GM18868 (cell line): ENCODE measurements around the gene SRRD.
"Not testable (repeated sequence)": the region's sequence is repeated elsewhere in the genome, so short reads cannot be mapped to it uniquely, and the experiment has no call there.

Source experiments
- ATAC-seq: cut with Tn5 transposase; IDR thresholded peaks from one replicate; pipeline ENCODE4 v1.9.1; 2021; ENCODE audit warnings: mild to moderate bottlenecking, moderate library complexity; ENCODE audit not compliant: unreplicated experiment

Gene SRRD

GRCh38 chr22:26483439-26484359, at the start of gene SRRD, which contains the start of gene HPS4:
Gene SRRD, plus strand, starts transcription at chr22:26483877. Its CDS starts 14 bp downstream, at chr22:26483891.
Gene HPS4, minus strand, starts transcription at chr22:26483783. Its CDS starts 2,021 bp downstream, at chr22:26481762.
- ATAC-seq, result peak; percentile 70

- no peak for ATAC-seq
Observed at GRCh38 chr22:26435327-26436093, 48.2 kb upstream of the SRRD start.

- ATAC-seq, result no peak
Observed at GRCh38 chr22:26436903-26437515, 46.7 kb upstream of the SRRD start.

- no peak for ATAC-seq
Observed at GRCh38 chr22:26437694-26438392, 45.8 kb upstream of the SRRD start.

- not testable (repeated sequence) for ATAC-seq
Observed at GRCh38 chr22:26438776-26439175, 44.9 kb upstream of the SRRD start.

- ATAC-seq, result no peak
Observed at GRCh38 chr22:26439559-26439958, 44.1 kb upstream of the SRRD start.

- no peak for ATAC-seq
Observed at GRCh38 chr22:26442086-26442756, 41.5 kb upstream of the SRRD start.

- ATAC-seq, result no peak
Observed at GRCh38 chr22:26443901-26444690, 39.6 kb upstream of the SRRD start.

- no peak for ATAC-seq
Observed at GRCh38 chr22:26444777-26445176, 38.9 kb upstream of the SRRD start.

GRCh38 chr22:26445577-26446275, 38.0 kb upstream of the SRRD start:
- no peak for ATAC-seq

GRCh38 chr22:26446808-26447515, 36.7 kb upstream of the SRRD start:
- ATAC-seq, result no peak

- ATAC-seq, result no peak
Observed at GRCh38 chr22:26447584-26448329, 35.9 kb upstream of the SRRD start.

GRCh38 chr22:26448334-26448733, 35.3 kb upstream of the SRRD start:
- no peak for ATAC-seq

GRCh38 chr22:26448941-26449340, 34.7 kb upstream of the SRRD start:
- ATAC-seq, result no peak

GRCh38 chr22:26450453-26451185, 33.1 kb upstream of the SRRD start:
- ATAC-seq, result no peak

GRCh38 chr22:26452236-26453016, 31.3 kb upstream of the SRRD start:
- no peak for ATAC-seq
